HG03521 (cell line): ENCODE measurements around the gene ANGPTL2.
"Not testable (repeated sequence)": the region's sequence is repeated elsewhere in the genome, so short reads cannot be mapped to it uniquely, and the experiment has no call there.

Experiments used
- ATAC-seq: cut with Tn5 transposase; IDR thresholded peaks from one replicate; pipeline ENCODE4 v1.9.1; 2021; ENCODE audit warnings: mild to moderate bottlenecking, moderate library complexity; ENCODE audit not compliant: unreplicated experiment

The ANGPTL2 gene, protein sequence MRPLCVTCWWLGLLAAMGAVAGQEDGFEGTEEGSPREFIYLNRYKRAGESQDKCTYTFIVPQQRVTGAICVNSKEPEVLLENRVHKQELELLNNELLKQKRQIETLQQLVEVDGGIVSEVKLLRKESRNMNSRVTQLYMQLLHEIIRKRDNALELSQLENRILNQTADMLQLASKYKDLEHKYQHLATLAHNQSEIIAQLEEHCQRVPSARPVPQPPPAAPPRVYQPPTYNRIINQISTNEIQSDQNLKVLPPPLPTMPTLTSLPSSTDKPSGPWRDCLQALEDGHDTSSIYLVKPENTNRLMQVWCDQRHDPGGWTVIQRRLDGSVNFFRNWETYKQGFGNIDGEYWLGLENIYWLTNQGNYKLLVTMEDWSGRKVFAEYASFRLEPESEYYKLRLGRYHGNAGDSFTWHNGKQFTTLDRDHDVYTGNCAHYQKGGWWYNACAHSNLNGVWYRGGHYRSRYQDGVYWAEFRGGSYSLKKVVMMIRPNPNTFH

DNA sequence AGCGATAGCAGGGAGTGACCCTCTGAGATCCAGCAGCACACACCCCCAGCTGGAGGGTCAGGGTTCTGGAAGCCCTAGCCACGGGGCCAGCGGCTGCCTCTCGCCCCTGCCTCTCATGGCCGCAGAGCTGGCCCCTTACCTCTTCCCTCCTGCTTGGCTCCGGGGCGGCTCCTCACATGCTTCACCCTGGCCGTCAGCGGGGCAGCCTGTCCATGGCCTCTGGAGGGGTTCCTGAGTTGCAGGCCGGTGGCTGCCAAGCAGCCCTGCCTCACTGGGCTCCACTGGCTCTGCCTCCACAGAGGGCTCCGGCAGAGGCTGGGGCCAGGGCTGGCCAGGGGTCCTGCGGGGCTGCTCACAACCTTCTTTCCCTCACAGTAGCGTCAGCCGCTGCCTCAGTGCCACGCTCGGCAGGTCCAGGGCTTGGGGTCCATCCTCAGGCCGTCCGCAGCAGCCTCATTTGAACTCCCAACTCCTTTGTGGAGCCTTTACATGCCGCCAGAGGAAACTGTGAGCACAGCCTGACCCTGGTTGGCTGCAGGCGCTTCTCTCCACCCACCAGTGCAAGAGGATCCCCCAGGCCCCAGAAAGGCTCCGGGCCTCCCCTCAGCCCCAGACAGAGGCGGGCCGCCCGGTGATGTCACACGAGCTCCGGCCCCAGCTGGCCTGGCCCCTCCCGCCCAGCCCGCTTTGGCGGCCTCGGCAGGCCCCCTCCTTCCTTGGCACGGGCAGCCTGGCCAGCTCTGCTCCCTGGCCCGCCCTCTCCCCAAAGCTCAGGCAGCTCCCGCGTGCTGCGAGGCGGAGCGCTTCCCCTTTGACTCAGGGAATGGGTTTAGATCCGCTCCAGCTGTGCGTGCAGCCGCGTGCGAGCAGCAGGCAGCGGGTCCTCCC, at the start of gene ANGPTL2:
ANGPTL2 (minus strand) TSS at position 460 of the 888 bp plus-strand sequence. CDS start 13,904 bp downstream, outside the sequence.
- ATAC-seq, result no peak

DNA sequence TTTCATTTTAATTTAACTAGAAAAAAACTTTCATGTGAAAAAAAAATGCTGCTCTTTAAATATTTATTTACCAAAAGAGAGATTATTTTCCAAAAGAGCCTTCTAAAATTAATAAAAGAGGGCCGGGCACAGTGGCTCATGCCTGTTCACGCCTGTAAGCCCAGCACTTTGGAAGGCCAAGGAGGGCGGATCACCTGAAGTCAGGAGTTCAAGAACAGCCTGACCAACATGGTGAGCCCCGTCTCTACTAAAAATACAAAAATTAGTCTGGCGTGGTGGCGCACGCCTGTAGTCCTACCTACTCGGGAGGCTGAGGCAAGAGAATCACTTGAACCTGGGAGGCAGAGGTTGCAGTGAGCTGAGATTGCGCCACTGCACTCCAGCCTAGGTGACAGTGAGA, 48.9 kb upstream of the ANGPTL2 start:
- not testable (repeated sequence) for ATAC-seq

DNA sequence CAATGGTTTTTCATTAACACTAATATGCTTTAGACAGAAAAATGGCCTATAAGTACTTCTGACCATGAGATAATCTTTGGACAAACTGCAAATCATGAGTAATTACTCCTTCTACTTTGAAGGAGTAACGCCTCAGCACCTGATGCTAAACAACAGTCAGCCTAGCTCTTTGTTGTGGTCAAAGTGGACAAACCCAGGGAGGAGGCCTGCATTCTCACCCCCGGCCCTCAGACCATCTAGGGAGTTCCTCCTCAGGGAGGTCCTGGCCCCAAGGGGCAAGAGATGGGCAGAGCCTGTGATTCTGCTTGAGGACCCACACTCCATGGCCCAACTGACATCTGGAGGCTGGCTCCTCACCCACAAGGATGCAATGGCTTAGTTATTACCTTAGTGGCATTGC, 48.2 kb upstream of the ANGPTL2 start:
- ATAC-seq, result no peak

DNA sequence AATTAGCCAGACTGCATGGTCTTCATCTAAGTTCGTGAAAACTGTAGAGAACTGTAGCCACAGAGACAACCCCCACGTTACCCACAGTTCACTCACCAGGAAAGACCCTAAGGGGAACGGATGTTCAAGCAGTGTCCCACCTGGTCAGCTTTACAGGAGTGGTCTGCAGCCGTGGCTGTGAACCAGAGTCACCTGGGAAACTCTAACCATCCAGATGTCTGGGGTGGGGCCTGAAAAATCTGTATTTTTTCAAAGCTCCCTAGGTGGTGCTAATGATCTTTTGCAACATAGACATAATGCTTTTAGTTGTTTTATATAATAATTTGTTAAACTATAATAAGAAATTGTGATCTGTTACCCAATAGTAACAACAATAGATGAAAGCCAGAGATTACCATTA, 47.7 kb upstream of the ANGPTL2 start:
- no peak for ATAC-seq

DNA sequence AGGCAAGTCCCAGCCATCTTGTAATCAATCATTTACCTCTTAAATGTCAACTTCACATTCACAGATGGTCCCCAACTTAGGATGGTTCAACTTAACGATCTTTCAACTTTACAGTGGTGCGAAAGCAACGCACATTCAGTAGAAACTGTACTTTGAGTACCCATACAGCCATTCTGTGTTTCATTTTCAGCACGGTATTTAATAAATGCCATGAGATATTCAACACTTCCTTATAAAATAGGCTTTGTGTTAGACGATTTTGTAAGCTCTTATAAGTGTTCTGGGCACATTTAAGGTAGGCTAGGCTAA, 47.1 kb upstream of the ANGPTL2 start:
- ATAC-seq, result no peak

DNA sequence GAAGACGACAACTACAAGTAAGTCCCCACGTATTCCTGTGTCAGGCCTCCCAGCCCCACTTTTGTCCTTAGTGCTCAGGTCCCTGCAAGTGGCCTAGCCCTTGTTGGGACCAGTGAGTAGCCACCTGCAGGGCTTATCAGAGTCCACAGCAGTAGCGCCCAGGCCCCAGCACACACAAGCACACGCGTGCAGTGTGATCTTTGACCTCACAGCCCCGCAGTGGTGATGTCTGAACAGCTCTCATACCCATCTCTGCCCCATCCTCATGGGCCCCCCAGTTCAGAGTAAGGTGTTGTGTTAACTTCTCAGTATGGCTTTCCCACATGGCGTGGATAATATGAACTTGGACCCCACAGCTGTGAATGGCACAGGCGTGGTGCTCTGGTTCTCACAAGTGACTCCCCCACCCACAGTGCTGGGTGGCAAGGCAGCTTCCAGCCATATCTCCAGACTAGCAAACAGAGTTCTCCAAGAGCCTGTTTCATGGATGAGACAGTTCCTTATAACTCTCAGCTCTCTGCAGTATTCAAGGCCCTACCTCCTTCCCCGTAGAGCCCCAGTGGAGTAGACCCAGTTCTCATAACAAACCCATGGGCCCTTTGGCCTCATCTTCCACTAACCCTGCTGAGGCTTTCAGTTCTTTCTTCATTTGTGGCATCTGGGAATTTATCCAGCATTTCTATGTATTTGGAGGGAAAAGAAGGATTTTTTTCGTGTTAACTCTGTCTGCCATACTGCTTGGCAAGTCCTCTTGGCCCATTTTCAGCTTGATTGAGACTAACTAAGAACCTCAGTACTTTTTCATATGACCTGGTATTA, 46.5 kb upstream of the ANGPTL2 start:
- ATAC-seq, result no peak

DNA sequence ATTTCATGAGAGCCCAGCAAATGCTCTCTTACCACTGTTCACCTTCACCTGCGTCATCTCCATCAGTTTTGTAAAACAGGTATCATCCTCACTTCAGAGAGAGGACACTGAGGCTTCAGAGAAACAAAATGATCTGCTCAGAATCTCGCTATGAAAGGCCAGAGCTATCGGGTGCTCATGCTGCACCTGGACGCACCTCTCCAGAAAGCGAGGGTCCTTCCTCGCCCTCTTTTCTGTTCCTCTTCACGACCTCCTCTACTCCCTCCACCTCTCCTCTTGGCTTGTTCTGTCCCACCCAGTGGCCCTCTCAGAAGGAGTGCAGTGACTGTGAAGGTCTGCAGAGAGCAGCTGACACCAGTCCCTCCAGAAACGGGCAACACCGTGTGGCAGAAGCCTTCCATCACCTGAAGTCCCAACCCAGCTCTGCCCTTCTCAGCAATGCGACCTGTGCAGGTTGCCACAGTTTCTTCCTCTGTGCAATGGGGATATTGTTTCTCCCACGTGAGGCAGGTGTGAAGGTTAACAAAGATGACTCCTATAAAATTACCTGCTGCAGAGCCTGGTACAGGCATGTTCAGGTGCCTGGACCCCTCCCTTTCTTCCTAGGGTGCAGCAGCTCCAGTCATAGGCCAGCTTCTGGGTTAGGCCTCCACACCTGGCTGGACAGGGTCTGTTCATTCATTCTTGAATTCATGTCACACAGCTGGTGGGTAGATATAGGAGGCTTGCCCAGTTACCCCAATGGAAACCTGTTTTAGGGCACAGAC, 45.3 kb upstream of the ANGPTL2 start:
- ATAC-seq, result no peak

DNA sequence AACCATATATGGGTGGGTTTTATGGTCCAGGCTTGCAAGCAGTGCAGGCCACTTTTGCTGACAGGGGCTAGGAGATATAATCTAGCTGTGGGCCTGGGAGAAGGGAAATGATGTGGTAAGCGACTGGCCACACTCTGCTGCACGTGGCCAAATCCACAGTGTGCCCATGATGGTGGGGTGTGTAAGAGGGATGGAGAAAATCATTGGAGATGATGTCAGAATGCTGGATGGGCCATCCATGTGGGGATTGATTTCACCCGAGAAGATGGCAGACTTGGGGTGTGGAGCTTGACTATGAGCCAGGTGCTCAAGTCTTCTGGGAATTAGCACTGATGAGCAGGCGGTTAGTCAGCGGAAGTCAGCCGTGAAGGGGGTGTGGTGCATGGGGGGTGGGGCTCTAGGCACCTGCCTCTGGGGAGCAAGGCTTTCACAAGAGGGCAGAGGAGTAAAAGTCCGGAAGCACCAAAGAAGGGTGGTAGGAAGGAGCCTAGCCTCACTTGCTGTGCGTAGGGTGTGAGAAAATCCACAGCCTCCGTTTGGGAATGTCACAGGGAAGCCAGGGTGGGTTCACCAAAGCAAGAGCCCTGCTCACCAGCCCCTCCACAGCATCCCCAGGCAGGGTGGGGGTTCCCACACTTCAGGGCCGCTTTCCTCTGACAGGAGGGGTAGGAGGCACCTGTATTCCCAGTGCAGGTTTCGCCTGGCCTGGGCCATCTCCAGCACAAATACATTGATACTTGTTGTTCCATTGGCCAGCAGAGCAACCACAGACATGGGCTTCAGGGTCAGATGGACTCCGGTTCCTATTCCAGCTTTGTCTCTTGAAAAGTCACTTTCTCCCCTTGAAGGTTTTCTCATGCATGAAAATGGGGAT, 44.5 kb upstream of the ANGPTL2 start:
- peak; percentile 77 for ATAC-seq

DNA sequence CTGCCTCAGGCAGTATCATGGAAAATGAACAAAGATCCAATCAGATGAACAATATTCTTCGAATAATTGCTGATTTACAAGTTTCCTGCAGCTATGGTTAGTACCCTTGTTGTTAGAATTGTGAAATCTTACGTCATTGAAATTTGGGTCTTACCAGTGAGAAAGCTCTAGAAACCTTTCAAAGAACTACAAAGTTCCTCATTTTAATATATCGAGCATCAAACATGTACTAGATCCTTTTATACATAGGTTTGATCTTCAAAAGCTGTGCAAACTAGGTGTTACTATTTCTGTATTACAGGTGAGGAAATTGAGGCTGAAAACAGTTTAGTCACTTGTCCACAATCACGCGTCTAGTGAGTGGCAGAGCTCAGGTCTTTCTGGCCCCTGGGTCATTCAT, 43.7 kb upstream of the ANGPTL2 start:
- ATAC-seq, result peak; percentile 8

DNA sequence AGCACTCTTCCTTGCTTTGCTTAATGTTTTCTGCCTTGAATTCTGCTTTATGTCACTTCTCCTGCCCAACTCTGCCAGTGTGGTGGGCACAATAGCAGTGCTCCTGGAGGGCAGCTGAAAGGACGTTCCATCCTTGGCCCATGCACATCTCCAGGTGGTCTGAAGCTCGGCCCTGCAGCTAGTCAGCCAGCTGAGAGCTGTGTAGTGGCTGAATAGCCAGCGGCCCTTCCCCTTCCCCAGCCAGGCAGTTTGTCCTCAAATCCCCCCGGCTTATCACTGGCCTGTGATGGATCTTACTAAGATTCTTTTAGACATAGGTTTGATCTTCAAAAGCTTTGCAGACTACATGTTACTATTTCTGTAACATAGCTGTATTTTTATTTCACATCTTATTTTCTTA, 42.7 kb upstream of the ANGPTL2 start:
- ATAC-seq, result no peak

DNA sequence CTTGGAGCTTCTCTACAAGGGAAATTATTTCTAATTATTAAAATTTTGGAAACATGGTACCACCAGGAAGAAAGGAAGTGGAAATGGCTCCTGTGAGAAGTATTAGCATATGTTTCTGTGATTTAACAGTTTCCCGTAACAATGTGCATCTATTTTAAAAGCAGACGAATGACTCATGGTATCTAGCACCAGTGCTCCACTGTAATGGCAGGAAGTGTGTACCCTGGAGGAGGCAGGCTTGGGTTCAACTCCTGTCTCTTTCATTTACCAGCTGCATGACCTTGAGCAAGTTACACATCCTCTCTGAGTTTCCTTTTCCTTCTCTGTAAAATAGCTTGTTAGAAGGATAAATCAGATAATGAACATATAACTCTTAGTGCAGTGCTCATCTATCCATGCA, 41.0 kb upstream of the ANGPTL2 start:
- no peak for ATAC-seq

DNA sequence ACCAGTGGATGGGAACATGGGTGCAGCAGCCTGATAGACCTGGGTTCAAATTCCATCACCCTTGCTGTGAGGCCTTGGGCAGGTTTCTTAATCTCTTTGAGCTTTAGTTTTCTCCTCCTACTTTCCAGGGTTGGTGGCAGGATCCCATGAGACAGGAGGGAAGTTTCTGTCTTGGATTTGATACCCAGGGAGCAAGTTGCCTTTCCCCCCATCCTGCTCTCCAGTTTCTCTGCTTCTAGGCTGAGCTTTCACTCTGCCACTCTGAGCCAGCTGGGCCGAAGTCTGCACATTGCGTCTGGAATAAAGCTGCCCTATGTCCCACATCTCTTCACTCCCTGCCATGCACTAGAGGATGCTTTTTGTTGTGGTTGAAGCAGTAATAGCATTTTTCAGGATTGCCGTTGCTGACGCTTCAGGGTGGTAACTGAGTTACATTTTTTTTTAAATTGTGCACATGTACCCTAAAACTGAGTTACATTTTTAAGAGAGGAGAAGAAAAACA, 40.5 kb upstream of the ANGPTL2 start:
- ATAC-seq, result no peak

DNA sequence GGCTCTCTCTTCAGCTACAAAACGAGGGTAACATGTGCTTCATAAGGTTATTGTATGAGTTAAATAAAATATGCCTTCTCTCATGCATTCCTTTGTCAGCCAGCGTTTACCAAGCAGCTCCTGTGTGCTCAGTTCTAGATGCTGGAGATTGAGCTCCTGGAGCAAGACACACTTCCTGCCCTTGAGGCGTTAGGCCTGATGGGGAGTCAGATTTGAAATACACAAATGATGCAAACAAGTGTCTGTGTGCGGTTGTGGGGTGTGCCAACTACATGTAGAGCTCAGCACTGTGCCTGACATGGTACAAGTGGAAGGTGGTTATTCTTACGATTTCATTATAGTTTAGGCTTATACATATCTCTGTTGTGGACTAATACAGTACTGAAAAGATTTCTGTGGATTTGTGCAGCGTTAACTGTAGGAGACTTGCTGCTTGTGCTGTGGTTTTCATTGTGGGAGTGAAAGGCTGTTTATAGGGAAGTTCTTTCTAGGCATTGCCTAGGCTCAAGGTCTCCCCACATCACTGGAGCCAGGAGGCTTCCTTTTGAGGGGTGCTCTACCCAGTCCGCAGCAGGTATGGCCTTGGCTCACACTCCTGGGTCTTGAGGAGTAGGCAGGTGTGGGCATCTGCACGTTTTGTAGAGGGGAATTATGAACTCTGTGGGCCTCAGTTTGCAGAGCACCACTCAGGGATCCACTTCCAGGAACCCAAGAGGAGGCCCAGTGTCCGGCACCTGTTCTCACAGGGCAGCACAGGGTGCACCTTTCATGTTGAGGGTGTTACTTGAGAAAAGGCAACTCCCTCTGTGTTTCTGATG, 39.8 kb upstream of the ANGPTL2 start:
- ATAC-seq, result no peak

DNA sequence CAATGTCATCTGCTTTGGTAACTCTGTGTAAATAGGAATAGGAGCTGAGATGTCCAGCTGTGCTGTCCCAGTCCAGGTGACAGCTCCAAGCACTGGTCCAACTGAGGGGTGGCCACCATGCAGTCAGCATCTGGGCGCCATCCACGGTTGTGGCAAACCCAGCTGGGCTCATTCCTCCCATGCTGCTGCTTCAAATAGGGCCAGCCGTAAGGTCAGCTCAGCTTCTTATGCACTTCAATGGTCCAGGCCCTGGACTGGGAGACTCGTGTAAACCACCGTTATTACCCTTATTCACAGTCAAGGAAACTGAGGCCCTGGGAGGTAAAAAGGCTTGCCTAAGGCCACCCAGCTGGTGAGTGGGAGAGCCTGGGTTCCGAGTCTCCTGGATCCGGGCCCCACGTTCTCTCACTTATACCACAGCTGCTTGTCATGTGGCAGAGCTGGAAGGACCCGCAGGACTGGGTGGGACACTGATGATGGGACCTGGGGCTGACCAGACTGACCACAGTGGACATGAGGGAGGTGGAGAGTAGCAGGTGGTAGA, 38.7 kb upstream of the ANGPTL2 start:
- ATAC-seq, result no peak

DNA sequence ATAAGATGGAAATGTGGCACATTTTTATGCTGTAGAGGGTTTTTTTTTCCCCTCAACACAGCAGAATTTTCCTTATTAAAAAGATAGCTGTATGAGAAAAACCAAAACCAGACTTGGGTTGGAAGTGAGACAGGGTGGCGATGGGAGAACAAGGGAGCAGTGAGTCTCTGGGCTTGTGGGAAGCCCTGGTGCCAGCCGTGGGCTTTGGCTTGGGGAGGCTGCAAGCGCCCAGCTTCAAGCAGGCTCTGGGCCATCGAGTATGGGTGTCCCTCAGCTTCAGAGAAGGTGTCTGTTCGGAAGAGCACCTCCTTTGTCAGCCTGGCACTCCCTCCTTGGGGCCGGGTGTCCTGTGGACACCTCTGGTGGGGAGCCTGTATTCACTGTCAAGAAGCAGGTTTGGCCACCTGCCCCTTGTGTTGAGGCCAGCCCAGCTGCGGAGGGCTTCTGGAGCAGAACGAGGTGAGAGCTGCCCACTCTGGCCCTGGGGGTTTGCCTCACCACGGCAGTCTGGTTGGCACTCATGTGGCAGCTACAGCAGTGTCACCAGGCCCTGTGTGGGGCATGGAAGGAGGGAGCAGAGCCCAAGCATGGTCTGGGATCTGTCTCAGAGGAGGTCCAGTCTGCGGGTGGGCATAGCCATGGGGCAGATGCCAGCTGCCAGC, 37.6 kb upstream of the ANGPTL2 start:
- ATAC-seq, result no peak

DNA sequence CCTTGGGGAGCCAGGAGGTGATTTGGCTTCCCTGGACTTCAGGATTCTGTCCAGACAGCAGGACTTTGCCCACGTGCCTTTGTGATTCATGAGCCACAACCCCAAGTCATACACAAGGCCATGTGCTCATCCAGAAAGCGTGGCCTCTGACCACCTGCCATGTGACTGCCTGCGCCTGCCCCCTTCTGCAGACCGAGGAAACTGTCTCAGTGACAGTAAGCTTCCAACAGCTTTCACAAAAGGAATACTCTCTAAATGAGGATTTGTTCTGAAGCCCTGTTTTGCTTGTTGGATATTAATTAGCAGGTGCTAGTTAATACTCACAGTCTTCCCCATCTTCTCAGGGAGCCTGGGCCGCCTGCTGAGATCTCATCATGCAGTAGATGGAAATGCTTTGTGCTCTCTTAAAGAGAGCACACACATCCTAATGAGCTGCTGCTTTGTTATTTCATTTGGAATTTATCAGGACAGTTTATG, 36.9 kb upstream of the ANGPTL2 start:
- ATAC-seq, result no peak

DNA sequence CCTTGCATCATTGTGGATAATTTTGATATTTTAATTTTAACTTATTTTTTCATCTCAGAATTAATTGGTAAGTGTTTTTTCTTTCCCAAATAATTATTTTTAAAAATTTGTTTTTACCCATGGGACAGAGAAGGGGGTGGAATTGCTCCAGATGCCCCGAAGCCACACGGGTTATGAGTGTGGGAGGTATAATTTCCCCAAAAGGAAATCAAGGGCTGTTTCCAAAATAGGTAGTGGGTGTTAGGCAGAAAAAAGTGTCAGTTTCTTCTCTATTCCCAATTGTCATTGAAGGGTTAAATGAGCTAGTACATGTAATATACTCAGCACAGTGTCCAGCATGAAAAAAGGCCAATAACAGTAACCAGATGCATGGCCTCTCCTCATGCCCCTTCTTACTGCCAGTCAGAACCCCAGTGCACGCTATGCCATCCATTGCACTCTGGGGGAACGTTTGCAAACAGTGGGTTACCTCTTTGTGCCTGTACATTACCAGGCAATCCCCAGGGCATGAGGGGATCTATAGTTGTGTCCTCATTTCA, 36.4 kb upstream of the ANGPTL2 start:
- ATAC-seq, result no peak
